LHCN-M2 (cell line): Measurements from ENCODE around the gene SPTBN1. TPM values are rescaled to one million over a fixed set of nuclear protein-coding genes. Genes with fewer than 3 reads are reported as not detected.

Source experiments
- DNase-seq: peaks from one replicate; pipeline ENCODE4 v3.0.0-alpha.2; 2012; ENCODE audit warnings: low read depth
- total RNA-seq: library from RNA; depleted of rRNA; stranded (reverse); fragments of >200 nt; gene quantifications from 2 replicates; pipeline ENCODE4 v1.2.3, GENCODE V29; 2014

The SPTBN1 gene
- total RNA-seq, 1 experiment from 2014 or later, result 169 TPM

DNA sequence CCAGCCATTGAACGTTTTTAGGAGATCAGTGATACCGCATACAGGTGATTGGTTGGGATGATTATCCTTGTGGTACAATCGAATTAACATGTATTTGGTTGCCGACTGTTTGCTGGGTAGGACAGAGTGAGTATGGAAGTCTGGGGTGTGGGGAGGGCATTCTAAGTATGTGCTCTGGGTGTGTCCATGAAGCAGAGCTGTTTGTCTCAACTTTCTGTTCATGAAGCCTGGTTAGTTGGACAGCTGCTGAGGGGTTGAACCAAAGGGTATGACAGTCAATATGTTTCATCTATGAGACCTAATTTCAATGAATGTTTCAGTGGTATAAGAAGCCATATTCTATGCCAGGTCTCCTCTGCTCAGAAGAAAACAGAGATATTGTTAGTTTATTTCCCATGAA lies 21.9 kb upstream of the SPTBN1 start:
- no peak for DNase-seq

GRCh38 chr2:54434711-54435110 lies 21.4 kb upstream of the SPTBN1 start:
- DNase-seq, result no peak

- no peak for DNase-seq
These were observed 20.6 kb upstream of the SPTBN1 start for GRCh38 chr2:54435325-54436226.

- no peak for DNase-seq
These were observed 18.5 kb upstream of the SPTBN1 start for GRCh38 chr2:54437588-54437987.

GRCh38 chr2:54438271-54438670 lies 17.9 kb upstream of the SPTBN1 start:
- no peak for DNase-seq

- no peak for DNase-seq
These were observed 16.5 kb upstream of the SPTBN1 start for GRCh38 chr2:54439582-54439981.

- no peak for DNase-seq
These were observed 16.1 kb upstream of the SPTBN1 start for GRCh38 chr2:54440050-54440449.

DNA sequence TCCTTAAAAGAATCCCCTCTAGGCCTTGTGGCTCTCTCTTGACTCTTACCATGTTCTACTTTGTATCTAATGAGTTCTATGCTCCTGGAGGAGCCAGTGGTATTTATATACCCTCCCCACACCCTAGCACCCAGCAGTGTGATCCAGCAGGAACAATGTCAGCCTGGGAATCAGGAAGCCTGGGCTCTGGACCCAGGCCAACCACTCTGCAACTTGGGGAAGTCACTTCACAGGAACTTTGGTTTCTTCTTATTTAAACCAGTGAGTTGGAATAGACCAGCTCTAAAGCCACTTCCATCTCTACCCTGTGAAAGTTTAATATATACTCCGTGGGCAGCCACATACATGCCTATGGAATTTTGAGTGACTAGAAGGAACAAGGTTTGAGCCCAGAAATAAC lies 11.6 kb upstream of the SPTBN1 start:
- no peak for DNase-seq

- DNase-seq, result no peak
These were observed 10.0 kb upstream of the SPTBN1 start for GRCh38 chr2:54446122-54446521.

GRCh38 chr2:54446625-54447024 lies 9.5 kb upstream of the SPTBN1 start:
- DNase-seq, result no peak

DNA sequence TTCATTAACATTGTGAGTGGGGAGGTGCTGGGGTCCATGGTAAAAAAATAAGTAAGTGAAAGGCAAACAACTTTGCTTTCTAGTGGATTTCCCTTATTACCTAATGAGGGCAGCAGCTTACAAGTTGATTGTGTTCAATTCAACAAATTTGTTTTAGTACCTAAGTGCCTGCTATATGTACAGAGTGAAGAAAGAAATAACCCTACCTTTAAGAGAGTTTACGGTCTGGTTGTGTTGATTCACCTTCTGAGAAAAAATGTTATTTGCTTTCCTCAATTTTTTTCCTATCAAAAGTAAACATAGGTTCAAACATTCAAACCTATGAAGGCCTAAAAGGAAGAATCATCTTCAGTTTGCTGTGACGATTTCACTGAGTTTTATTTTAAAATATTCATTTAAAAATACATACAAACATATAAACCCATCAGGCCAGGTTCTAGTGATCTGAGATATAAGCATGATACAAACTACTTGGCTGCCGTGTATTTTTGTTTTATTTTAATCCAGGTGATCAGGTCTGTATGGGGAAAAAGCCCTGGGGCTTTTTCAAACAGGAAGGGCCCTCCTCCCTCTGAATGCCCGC lies 1.5 kb upstream of the SPTBN1 start:
- DNase-seq, result no peak

DNA sequence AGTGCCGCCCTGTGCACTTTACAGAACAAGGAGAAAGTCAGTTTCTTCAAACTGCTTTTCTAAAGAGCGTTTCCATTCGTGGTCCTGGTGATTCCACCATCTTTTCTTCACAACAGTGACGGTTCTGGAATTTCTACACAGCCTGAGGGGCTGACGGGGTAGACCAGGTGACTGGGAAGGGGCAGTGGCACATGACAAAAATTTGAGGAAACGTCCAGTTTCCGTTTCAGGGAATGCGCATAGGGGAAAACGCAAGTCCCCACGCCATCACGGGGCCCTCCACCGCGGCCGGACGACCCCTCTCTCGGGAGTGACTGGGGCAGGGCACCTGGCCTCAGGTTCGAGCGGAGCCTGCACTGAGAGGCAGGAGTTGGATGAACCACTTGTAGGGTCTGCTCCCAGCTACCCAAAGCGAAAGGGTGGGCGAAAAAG lies 980 bp upstream of the SPTBN1 start:
- DNase-seq, result no peak

DNA sequence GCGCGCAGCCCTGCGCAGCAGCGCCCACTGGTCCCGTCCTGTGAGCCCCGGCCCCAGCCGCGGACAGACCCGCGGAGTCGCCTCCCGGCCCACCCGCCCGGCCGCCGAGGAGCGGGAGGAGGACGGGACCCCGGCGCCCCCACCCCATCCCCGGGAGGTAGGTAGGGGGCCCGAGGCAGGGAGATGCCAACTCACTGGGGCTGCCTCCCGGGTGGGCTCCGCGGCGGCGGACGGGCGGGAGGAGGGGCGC lies 160 bp downstream of the SPTBN1 start:
- no peak for DNase-seq

- DNase-seq, result no peak
These were observed 640 bp downstream of the SPTBN1 start for GRCh38 chr2:54456612-54457322.

GRCh38 chr2:54457323-54458023 lies 1.3 kb downstream of the SPTBN1 start:
- DNase-seq, result peak; percentile 39

DNA sequence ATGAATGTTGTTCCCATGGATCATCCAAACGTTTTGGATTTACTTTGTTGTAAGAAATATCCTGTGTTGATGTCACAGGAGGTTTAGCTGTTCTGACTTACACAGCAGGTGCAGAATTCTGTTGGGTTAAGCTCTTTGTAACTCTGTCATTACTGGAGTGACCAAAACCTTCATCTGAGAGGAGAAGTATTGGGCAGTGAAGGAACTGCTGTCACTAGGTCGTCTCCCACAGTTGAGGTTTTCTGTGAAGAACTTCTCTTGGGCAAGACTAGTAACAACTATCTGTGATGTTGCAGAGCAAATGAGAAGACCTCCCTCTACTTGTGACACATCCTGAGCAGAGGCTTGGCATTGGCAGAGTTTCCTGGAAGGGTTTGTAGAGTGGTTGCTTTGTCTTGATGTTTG lies 2.9 kb downstream of the SPTBN1 start:
- peak; percentile 74 for DNase-seq

GRCh38 chr2:54461261-54461660 lies 5.1 kb downstream of the SPTBN1 start:
- peak; percentile 91 for DNase-seq

- DNase-seq, result no peak
These were observed 8.2 kb downstream of the SPTBN1 start for GRCh38 chr2:54464341-54464740.

DNA sequence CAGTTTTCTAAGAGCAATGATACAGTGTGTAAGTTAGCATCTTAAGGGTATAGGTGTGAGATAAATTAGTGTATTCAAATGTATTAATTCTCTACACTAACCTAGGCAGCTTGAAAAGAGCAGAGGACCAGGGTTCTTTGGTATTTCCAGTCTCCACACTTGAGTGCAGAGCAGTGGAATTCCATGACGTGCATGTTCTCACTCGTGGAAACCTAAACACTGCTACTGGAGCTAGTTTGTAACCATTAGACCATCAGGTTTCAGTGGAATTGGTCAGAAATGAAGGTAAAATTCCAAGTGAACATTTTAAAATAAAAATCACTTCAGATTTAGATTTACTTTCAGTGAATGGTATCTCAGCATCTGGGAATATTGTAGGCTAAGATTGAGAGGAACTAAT lies 9.0 kb downstream of the SPTBN1 start:
- no peak for DNase-seq

- peak; percentile 33 for DNase-seq
These were observed 10.7 kb downstream of the SPTBN1 start for GRCh38 chr2:54466870-54467269.

DNA sequence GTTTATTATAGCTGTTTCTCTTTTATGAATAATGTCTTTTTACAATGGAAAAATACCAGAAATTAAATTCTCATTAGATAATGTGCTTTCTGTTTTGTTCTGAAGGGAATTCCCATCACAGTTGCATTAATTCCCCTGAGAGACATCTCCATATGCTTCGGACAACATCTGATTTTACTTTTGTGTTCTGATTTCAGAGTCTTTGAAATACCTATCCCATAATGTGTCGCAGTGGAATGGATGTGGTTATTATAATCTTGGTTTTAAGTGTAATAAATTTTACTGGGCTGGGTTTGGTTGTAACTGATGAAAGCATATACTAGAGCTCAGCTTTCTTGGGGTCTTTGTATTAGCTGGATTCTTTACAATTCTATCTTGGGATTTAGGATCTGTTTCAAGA lies 12.5 kb downstream of the SPTBN1 start:
- peak; percentile 71 for DNase-seq

- DNase-seq, result no peak
These were observed 13.4 kb downstream of the SPTBN1 start for GRCh38 chr2:54469484-54470053.
